WTC11 (cell line): ENCODE measurements around the gene OLFM2. TPM values are rescaled to one million over a fixed set of nuclear protein-coding genes. Genes with fewer than 3 reads are reported as not detected.

ENCODE experiments used
- ATAC-seq: fragments of 200-7000 bp; cut with Tn5 transposase; 2 replicates; pipeline ENCODE4 v1.10.0; 2021; ENCODE audit warnings: mild to moderate bottlenecking, moderate library complexity
- CTCF ChIA-PET: fragments of 300-600 bp; sonication (Branson Sonifier 250); formaldehyde crosslinking; loops from one replicate; lab custom pipeline; 2021; ENCODE audit warnings: antibody characterized with exemption; lab: Charles Lee
- POLR2A ChIA-PET: fragments of 350-600 bp; sonication (Branson Sonifier 250); formaldehyde crosslinking; loops from one replicate; lab custom pipeline; 2021; ENCODE audit warnings: antibody characterized with exemption; lab: Charles Lee
- DNase-seq: peaks from one replicate; pipeline ENCODE4 v3.0.0; 2021; ENCODE audit warnings: low spot score
- H3K27ac Mint-ChIP-seq: 2 replicates; pipeline ENCODE4 v1.8.0; 2021; ENCODE audit warnings: mixed read lengths
- H3K27me3 Mint-ChIP-seq: 2 replicates; pipeline ENCODE4 v1.8.0; 2021; ENCODE audit warnings: low read depth, mild to moderate bottlenecking, moderate library complexity, mixed read lengths
- H3K36me3 Mint-ChIP-seq: 2 replicates; pipeline ENCODE4 v1.8.0; 2021; ENCODE audit warnings: mixed read lengths
- H3K4me1 Mint-ChIP-seq: 2 replicates; pipeline ENCODE4 v1.8.0; 2022; ENCODE audit warnings: mixed read lengths
- H3K4me3 Mint-ChIP-seq: 2 replicates; pipeline ENCODE4 v1.8.0; 2021; ENCODE audit warnings: mild to moderate bottlenecking, moderate library complexity, mixed read lengths
- H3K9me3 Mint-ChIP-seq: 2 replicates; pipeline ENCODE4 v1.8.0; 2021; ENCODE audit warnings: mixed read lengths
- ARID4B ChIP-seq: sonication (generic); formaldehyde crosslinking; IDR thresholded peaks from 2 replicates; pipeline ENCODE4 v1.8.0; 2023; ENCODE audit warnings: missing genetic modification reagents, mild to moderate bottlenecking, borderline replicate concordance
- CREB1 ChIP-seq: sonication (generic); formaldehyde crosslinking; IDR thresholded peaks from 2 replicates; pipeline ENCODE4 v1.8.0; 2023; ENCODE audit warnings: mild to moderate bottlenecking, missing genetic modification reagents
- CREM ChIP-seq: sonication (generic); formaldehyde crosslinking; IDR thresholded peaks from 2 replicates; pipeline ENCODE4 v1.8.1; 2022; ENCODE audit warnings: mild to moderate bottlenecking, missing genetic modification reagents, moderate library complexity
- E2F5 ChIP-seq: sonication (generic); formaldehyde crosslinking; IDR thresholded peaks from 2 replicates; pipeline ENCODE4 v1.8.1; 2022; ENCODE audit warnings: mild to moderate bottlenecking, moderate library complexity, missing genetic modification reagents
- FOXK1 ChIP-seq: sonication (generic); formaldehyde crosslinking; IDR thresholded peaks from 2 replicates; pipeline ENCODE4 v1.8.0; 2022; ENCODE audit warnings: mild to moderate bottlenecking, moderate library complexity, missing genetic modification reagents
- FOXP1 ChIP-seq: sonication (generic); formaldehyde crosslinking; IDR thresholded peaks from 2 replicates; pipeline ENCODE4 v1.8.0; 2022; ENCODE audit warnings: missing genetic modification reagents, mild to moderate bottlenecking, moderate library complexity, borderline replicate concordance
- FOXP4 ChIP-seq: sonication (generic); formaldehyde crosslinking; IDR thresholded peaks from 2 replicates; pipeline ENCODE4 v1.8.0; 2022; ENCODE audit warnings: mild to moderate bottlenecking, missing genetic modification reagents
- GABPB1 ChIP-seq: sonication (generic); formaldehyde crosslinking; IDR thresholded peaks from 2 replicates; pipeline ENCODE4 v1.8.1; 2023; ENCODE audit warnings: mild to moderate bottlenecking, missing genetic modification reagents
- JAZF1 ChIP-seq: fragments of 250-450 bp; sonication (Bioruptor Pico); IDR thresholded peaks from 2 replicates; pipeline ENCODE4 v1.9.0; 2021; ENCODE audit warnings: moderate library complexity, mild to moderate bottlenecking, inconsistent platforms
- NFYB ChIP-seq: sonication (generic); formaldehyde crosslinking; conservative IDR thresholded peaks from 2 replicates; pipeline ENCODE4 v1.8.0; 2022; ENCODE audit warnings: low read depth, missing genetic modification reagents
- RELA ChIP-seq: sonication (generic); formaldehyde crosslinking; IDR thresholded peaks from 2 replicates; pipeline ENCODE4 v1.8.1; 2022; ENCODE audit warnings: missing genetic modification reagents, mild to moderate bottlenecking, borderline replicate concordance
- SP1 ChIP-seq: sonication (generic); formaldehyde crosslinking; conservative IDR thresholded peaks from 2 replicates; pipeline ENCODE4 v1.8.1; 2022; ENCODE audit warnings: missing genetic modification reagents
- USF1 ChIP-seq: sonication (generic); formaldehyde crosslinking; IDR thresholded peaks from 2 replicates; pipeline ENCODE4 v1.8.0; 2022; ENCODE audit warnings: mild to moderate bottlenecking, missing genetic modification reagents
- USF2 ChIP-seq: sonication (generic); formaldehyde crosslinking; IDR thresholded peaks from 2 replicates; pipeline ENCODE4 v1.8.1; 2023; ENCODE audit warnings: mild to moderate bottlenecking, missing genetic modification reagents, moderate library complexity
- ZNF281 ChIP-seq: sonication (generic); formaldehyde crosslinking; IDR thresholded peaks from 2 replicates; pipeline ENCODE4 v1.8.0; 2023; ENCODE audit warnings: mild to moderate bottlenecking, missing genetic modification reagents
- ZNF416 ChIP-seq: fragments of 250-450 bp; sonication (Bioruptor Pico); IDR thresholded peaks from 2 replicates; pipeline ENCODE4 v1.9.0; 2021; ENCODE audit warnings: mild to moderate bottlenecking, inconsistent platforms
- total RNA-seq: library from RNA; stranded (reverse); gene quantifications from 3 replicates; pipeline ENCODE4 v1.2.3, GENCODE V29; 2021

Gene OLFM2
- total RNA-seq, 1 experiment from 2014 or later = 66.0 TPM

- DNase-seq = peak; percentile 100
- peak; percentile 94 for ATAC-seq
- Mint-ChIP-seq H3K4me1 (peaks cover 14% of the 10 kb centered on the region), H3K27ac (peak within 1 kb of the TSS; percentile 71), H3K27me3 (no peaks in the 10 kb centered on the region), H3K4me3 (peak within 1 kb of the TSS; percentile 87), H3K36me3 (peaks cover 13% of the 10 kb centered on the region), H3K9me3 (no peaks in the 10 kb centered on the region)
- ChIA-PET POLR2A (interaction anchor here (0.5 to 0.9 kb wide), 2 partner anchors 16 to 234 kb away, joined by 3 to 4 read pairs; partner anchors contain the start of gene FBXL12), CTCF (interaction anchor here (0.6 to 1.4 kb wide), 30 partner anchors 10 to 424 kb away, joined by 3 to 9 read pairs (median 4); partner anchors contain the start of genes FBXL12 and ZNF846)
- TF ChIP-seq ARID4B (CRISPR knock-in tag) (no peak), FOXP4 (0 out of 2 replicates have a peak, but pooled peaks have one; percentile 12), ZNF281 (no peak), JAZF1 (CRISPR knock-in tag) (no peak), ZNF416 (CRISPR knock-in tag) (0 out of 2 replicates have a peak, but pooled peaks have one; percentile 9), SP1 (CRISPR knock-in tag) (peak; percentile 99), CREM (CRISPR knock-in tag) (0 out of 2 replicates have a peak, but pooled peaks have one; percentile 40), FOXP1 (CRISPR knock-in tag) (no peak), USF1 (CRISPR knock-in tag) (peak; percentile 34; the same call in 1 of the 2 replicates), GABPB1 (CRISPR knock-in tag) (no peak), RELA (CRISPR knock-in tag) (no peak), USF2 (CRISPR knock-in tag) (peak; percentile 16; the same call in 1 of the 2 replicates), FOXK1 (CRISPR knock-in tag) (0 out of 2 replicates have a peak, but pooled peaks have one; percentile 2), E2F5 (peak; percentile 89), CREB1 (CRISPR knock-in tag) (no peak), NFYB (CRISPR knock-in tag) (peak; percentile 98)
These were observed 101.4 kb downstream of the OLFM2 start, which contains the start of gene PIN1 for GRCh38 chr19:9834726-9835506. PIN1 (plus strand) TSS chr19:9835318; CDS start chr19:9835345, 27 bp downstream.
